HG03354 (cell line): Measurements from ENCODE around the gene HUS1B.

Experiments used
- ATAC-seq: cut with Tn5 transposase; IDR thresholded peaks from one replicate; pipeline ENCODE4 v1.9.1; 2021; ENCODE audit warnings: mild to moderate bottlenecking; ENCODE audit not compliant: unreplicated experiment, poor library complexity, severe bottlenecking

HUS1B gene

DNA sequence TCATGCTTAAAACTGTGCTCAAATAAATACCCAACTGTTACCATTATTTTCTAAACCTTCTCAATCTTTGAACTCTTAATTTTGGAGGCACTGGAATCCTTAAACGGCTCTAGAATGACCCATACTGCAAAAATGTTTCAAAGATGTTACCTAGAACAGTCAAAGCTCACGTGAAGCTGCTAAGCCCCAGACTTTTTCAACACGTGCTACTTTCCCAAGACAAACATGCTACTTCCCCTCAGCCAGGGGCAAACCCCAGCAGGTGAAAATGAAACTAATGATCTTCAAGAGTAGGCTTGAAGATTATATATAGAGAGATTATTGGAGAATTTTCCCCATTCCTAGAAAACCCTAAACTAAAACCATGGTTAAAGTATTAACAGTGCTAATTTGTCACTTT lies 28.1 kb downstream of the HUS1B start:
- ATAC-seq: no peak

- no peak for ATAC-seq
Measured at GRCh38 chr6:626236-626635, 30.7 kb downstream of the HUS1B start.

- ATAC-seq: no peak
Measured at GRCh38 chr6:624979-625378, 31.9 kb downstream of the HUS1B start.

GRCh38 chr6:622462-622861 lies 34.4 kb downstream of the HUS1B start:
- ATAC-seq: no peak

DNA sequence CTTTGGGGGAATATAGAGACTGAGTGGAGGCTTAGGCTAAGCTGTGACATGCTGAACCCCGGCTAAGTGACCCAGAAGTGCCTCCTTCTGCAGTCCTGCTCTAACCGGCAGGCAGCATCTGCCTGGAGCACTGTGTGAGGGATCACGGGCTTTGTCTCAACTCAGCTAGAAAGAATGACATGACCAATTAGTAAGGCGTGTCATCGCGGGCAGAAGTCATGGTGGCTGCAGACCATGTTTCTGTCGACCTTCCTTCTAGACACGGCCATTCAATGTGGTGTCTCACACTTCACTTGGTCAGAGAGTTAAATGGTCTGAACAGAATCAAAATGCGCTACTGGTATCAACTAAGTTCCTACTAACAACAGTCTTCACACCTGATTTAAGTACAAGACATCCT lies 35.0 kb downstream of the HUS1B start:
- no peak for ATAC-seq

- no peak for ATAC-seq
Measured at GRCh38 chr6:620950-621349, 36.0 kb downstream of the HUS1B start.

GRCh38 chr6:620166-620565 lies 36.7 kb downstream of the HUS1B start:
- ATAC-seq: no peak

- ATAC-seq: no peak
Measured at GRCh38 chr6:617456-618100, 39.3 kb downstream of the HUS1B start.

DNA sequence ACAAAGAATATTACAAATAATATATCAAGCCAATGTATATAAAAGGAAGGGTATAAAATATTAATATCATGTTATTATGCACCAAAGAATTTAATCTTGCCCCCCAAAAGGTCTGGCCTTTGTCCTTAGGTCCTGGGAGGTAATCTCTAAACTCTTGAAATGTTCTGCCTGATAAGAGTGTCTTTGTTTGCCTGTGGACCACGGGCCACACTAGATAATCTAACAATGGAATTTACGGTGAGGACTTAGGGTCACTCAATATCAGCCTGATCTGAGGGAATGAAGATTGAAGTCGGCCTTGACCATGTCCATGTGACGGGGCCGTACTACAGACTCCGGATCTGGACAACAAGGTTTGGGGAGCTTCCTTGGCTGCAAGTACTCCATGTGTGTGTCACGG lies 42.9 kb downstream of the HUS1B start:
- no peak for ATAC-seq

DNA sequence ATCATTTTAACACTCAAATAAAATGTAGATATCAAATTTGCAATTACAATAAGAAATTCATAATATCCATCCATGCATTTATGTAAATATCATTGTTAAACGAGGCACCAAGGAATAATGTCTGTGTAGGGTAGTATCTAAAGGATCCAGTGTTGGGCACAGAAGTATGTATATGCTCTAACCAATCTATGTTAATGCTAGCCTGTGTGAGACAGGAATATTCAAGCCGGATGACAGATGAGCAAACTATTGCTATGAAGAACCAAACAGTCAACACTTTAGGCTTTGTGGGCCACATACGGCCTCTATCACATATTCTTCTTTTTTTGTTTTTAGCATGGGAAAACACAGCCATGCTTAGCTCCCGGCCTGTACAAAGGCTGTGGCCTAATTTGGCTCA lies 45.0 kb downstream of the HUS1B start:
- ATAC-seq: no peak

- ATAC-seq: no peak
Measured at GRCh38 chr6:610882-611281, 46.0 kb downstream of the HUS1B start.

- no peak for ATAC-seq
Measured at GRCh38 chr6:609905-610304, 47.0 kb downstream of the HUS1B start.

- no peak for ATAC-seq
Measured at GRCh38 chr6:606829-607379, 50.0 kb downstream of the HUS1B start.
